Measurements from ENCODE around the gene PCSK4. TPM values are rescaled to one million over a fixed set of nuclear protein-coding genes. Genes with fewer than 3 reads are reported as not detected.
A peak's percentile ranks its signal among the peaks of the same experiment; 100 is the strongest.
"Not testable (repeated sequence)": the region's sequence is repeated elsewhere in the genome, so short reads cannot be mapped to it uniquely, and the experiment has no call there.

The PCSK4 gene
- total RNA-seq, 1 experiment from 2014 or later = 0.96 TPM

- no peak for DNase-seq (ENCODE audit: low read depth)
Observed at GRCh38 chr19:1505012-1505411, 14.9 kb upstream of the PCSK4 start.

- DNase-seq (ENCODE audit: low read depth) = no peak
Observed at GRCh38 chr19:1503925-1504773, 14.0 kb upstream of the PCSK4 start.

- no peak for DNase-seq (ENCODE audit: low read depth)
Observed at GRCh38 chr19:1503089-1503924, 13.2 kb upstream of the PCSK4 start.

GRCh38 chr19:1502433-1503088 is 12.4 kb upstream of the PCSK4 start:
- DNase-seq (ENCODE audit: low read depth) = no peak

GRCh38 chr19:1501200-1501595 is 11.0 kb upstream of the PCSK4 start:
- no peak for DNase-seq (ENCODE audit: low read depth)

- DNase-seq (ENCODE audit: low read depth) = not testable (repeated sequence)
Observed at GRCh38 chr19:1499231-1499630, 9.1 kb upstream of the PCSK4 start.

- no peak for DNase-seq (ENCODE audit: low read depth)
Observed at GRCh38 chr19:1497578-1498235, 7.6 kb upstream of the PCSK4 start.

GRCh38 chr19:1496714-1497577 is 6.8 kb upstream of the PCSK4 start:
- DNase-seq (ENCODE audit: low read depth) = no peak

- no peak for DNase-seq (ENCODE audit: low read depth)
Observed at GRCh38 chr19:1495799-1496713, 5.9 kb upstream of the PCSK4 start.

GRCh38 chr19:1495051-1495798 is 5.1 kb upstream of the PCSK4 start:
- no peak for DNase-seq (ENCODE audit: low read depth)

- DNase-seq (ENCODE audit: low read depth) = no peak
Observed at GRCh38 chr19:1494115-1494815, 4.1 kb upstream of the PCSK4 start.

GRCh38 chr19:1492474-1493006 is 2.4 kb upstream of the PCSK4 start:
- DNase-seq (ENCODE audit: low read depth) = peak; percentile 61

GRCh38 chr19:1491849-1492170 is 1.7 kb upstream of the PCSK4 start:
- no peak for DNase-seq (ENCODE audit: low read depth)

GRCh38 chr19:1491114-1491848 is 1.1 kb upstream of the PCSK4 start, which contains the start of gene REEP6:
Gene REEP6 (plus strand): TSS chr19:1491181. CDS start chr19:1491270, 89 bp downstream.
- DNase-seq (ENCODE audit: low read depth) = no peak

- DNase-seq (ENCODE audit: low read depth) = no peak
Observed at GRCh38 chr19:1489463-1490310, 463 bp downstream of the PCSK4 start.

GRCh38 chr19:1488282-1488601 is 1.9 kb downstream of the PCSK4 start:
- no peak for DNase-seq (ENCODE audit: low read depth)

Data from M059J (cell line).